ENCODE measurements around the gene AFF3.

- TF ChIP-seq, protein P1, sequence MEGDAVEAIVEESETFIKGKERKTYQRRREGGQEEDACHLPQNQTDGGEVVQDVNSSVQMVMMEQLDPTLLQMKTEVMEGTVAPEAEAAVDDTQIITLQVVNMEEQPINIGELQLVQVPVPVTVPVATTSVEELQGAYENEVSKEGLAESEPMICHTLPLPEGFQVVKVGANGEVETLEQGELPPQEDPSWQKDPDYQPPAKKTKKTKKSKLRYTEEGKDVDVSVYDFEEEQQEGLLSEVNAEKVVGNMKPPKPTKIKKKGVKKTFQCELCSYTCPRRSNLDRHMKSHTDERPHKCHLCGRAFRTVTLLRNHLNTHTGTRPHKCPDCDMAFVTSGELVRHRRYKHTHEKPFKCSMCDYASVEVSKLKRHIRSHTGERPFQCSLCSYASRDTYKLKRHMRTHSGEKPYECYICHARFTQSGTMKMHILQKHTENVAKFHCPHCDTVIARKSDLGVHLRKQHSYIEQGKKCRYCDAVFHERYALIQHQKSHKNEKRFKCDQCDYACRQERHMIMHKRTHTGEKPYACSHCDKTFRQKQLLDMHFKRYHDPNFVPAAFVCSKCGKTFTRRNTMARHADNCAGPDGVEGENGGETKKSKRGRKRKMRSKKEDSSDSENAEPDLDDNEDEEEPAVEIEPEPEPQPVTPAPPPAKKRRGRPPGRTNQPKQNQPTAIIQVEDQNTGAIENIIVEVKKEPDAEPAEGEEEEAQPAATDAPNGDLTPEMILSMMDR (IDR thresholded peaks at IDR 0.05), result no peak
- no peak for TF ChIP-seq POLR2A (IDR thresholded peaks at IDR 0.05)
These were observed 8.9 kb upstream of the AFF3 start for GRCh38 chr2:100151310-100151709.
